Astrocyte (in vitro differentiated cells and primary cell): ENCODE measurements around the gene TNFRSF19. TPM values are rescaled to one million over a fixed set of nuclear protein-coding genes. Genes with fewer than 3 reads are reported as not detected.

Experiments used
- DNase-seq: peaks from one replicate; pipeline ENCODE4 v3.0.0-alpha.2; 2010; ENCODE audit warnings: low read depth
- FAIRE-seq: peaks from 2 replicates; lab custom pipeline; 2011; peaks lifted over from hg19 to GRCh38; lab: Jason Lieb, UNC
- H2AFZ ChIP-seq: 2 replicates; pipeline ENCODE4 v1.6.0; 2012; ENCODE audit warnings: low read depth, low read length, inconsistent platforms
- H3K27ac ChIP-seq: 2 replicates; pipeline ENCODE4 v1.5.1; 2011; ENCODE audit warnings: low read depth, low read length, inconsistent platforms
- H3K27me3 ChIP-seq: 2 replicates; pipeline ENCODE4 v1.6.0; 2011; ENCODE audit warnings: low read length, inconsistent platforms; ENCODE audit not compliant: insufficient read depth
- H3K36me3 ChIP-seq: 2 replicates; pipeline ENCODE4 v1.5.1; 2011; ENCODE audit warnings: low read length, inconsistent platforms; ENCODE audit not compliant: insufficient read depth
- H3K4me1 ChIP-seq: 2 replicates; pipeline ENCODE4 v1.5.1; 2011; ENCODE audit warnings: low read length, inconsistent platforms; ENCODE audit not compliant: insufficient read depth
- H3K4me2 ChIP-seq: 2 replicates; pipeline ENCODE4 v1.6.0; 2012; ENCODE audit warnings: low read length, inconsistent platforms
- H3K4me3 ChIP-seq: 2 replicates; pipeline ENCODE4 v1.5.1; 2011; ENCODE audit warnings: low read depth, mild to moderate bottlenecking, low read length, inconsistent platforms; ENCODE audit not compliant: insufficient read depth
- H3K79me2 ChIP-seq: 2 replicates; pipeline ENCODE4 v1.6.0; 2012; ENCODE audit warnings: mild to moderate bottlenecking, low read length, inconsistent platforms; ENCODE audit not compliant: insufficient read depth
- H3K9ac ChIP-seq: 2 replicates; pipeline ENCODE4 v1.6.0; 2012; ENCODE audit warnings: mild to moderate bottlenecking, low read length, inconsistent platforms
- H3K9me3 ChIP-seq: 2 replicates; pipeline ENCODE4 v1.5.1; 2012; ENCODE audit warnings: low read depth, mild to moderate bottlenecking, low read length, inconsistent platforms; ENCODE audit not compliant: insufficient read depth
- H4K20me1 ChIP-seq: 2 replicates; pipeline ENCODE4 v1.6.0; 2012; ENCODE audit warnings: low read length, inconsistent platforms; ENCODE audit not compliant: insufficient read depth
- H3K27ac Mint-ChIP-seq: one replicate; pipeline ENCODE4 v1.8.0; 2021; ENCODE audit warnings: mild to moderate bottlenecking, mixed read lengths; ENCODE audit not compliant: unreplicated experiment
- H3K27me3 Mint-ChIP-seq: one replicate; pipeline ENCODE4 v1.8.0; 2021; ENCODE audit warnings: low read depth, mixed read lengths; ENCODE audit not compliant: unreplicated experiment
- H3K36me3 Mint-ChIP-seq: one replicate; pipeline ENCODE4 v1.8.0; 2021; ENCODE audit warnings: low read depth, mixed read lengths; ENCODE audit not compliant: unreplicated experiment
- H3K4me1 Mint-ChIP-seq: one replicate; pipeline ENCODE4 v1.8.0; 2021; ENCODE audit warnings: low read depth, mixed read lengths; ENCODE audit not compliant: unreplicated experiment
- H3K4me3 Mint-ChIP-seq: one replicate; pipeline ENCODE4 v1.8.0; 2021; ENCODE audit warnings: mild to moderate bottlenecking, moderate library complexity, mixed read lengths; ENCODE audit not compliant: unreplicated experiment
- H3K9me3 Mint-ChIP-seq: one replicate; pipeline ENCODE4 v1.8.0; 2021; ENCODE audit warnings: mild to moderate bottlenecking, mixed read lengths; ENCODE audit not compliant: unreplicated experiment
- EZH2 ChIP-seq: IDR thresholded peaks from 2 replicates; pipeline ENCODE4 v1.6.1; 2012; ENCODE audit warnings: mild to moderate bottlenecking, low read length, inconsistent platforms; ENCODE audit not compliant: insufficient read depth
- total RNA-seq: library from RNA; stranded (reverse); gene quantifications from 2 replicates; pipeline ENCODE4 v1.2.1, GENCODE V29; 2021
- TF ChIP-seq, protein P1 (sequence below): IDR thresholded peaks from 2 replicates; pipeline ENCODE4 v1.5.1; 2011; ENCODE audit warnings: low read depth, mild to moderate bottlenecking, inconsistent platforms, low read length, moderate library complexity; ENCODE audit not compliant: insufficient read depth

The TNFRSF19 gene
- total RNA-seq, 1 donor from 2014 or later, result 27.8 TPM

DNA sequence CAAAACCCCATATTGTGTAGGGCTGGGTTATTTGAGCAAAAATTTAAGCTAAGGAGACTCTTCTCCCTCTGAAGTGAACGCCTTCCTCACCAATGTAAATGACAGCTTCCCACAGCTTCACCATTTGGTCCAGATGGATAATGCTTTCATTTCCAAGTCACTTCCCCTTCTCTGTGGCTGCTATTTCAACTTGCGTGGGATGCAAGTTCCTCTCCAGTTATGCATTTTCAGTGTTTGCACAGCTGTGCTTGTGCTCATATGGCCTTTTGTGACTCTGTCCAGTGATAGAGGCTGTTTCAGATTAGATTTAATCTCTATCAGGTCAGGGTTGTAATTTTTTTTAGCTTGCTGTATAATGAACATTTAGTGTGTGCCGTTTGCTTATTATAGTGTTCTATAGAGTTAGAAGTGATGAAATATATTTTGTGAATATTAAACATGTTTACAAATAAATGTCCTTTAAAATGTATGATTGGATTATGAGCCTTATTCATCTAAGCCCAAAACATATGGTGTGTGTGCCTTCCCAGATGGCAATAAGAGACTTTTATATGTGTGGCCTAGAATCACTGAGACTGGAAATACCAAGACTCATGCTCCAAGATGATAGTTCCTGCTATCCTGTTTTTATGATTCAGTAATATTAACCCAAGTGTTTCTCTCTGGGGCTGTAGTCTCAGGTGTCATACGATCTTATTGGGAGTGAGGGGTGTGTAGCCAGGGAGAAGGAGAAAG, 86.6 kb downstream of the TNFRSF19 start:
- Histone ChIP-seq H3K4me1 (peaks cover 47% of the 10 kb centered on the region), H3K27ac (peak overlapping the region; percentile 86), H4K20me1 (no peaks in the 10 kb centered on the region), H2AFZ (no peak overlapping the region), H3K79me2 (peaks cover 4% of the 10 kb centered on the region), H3K9me3 (no peaks in the 10 kb centered on the region), H3K4me3 (peak overlapping the region; percentile 4), H3K36me3 (peaks cover 11% of the 10 kb centered on the region), H3K27me3 (no peaks in the 10 kb centered on the region), H3K9ac (peak overlapping the region; percentile 58), H3K4me2 (peak overlapping the region; percentile 59)
- FAIRE-seq (no peak), DNase-seq (peak; percentile 96)
- Mint-ChIP-seq H3K27ac (peak overlapping the region; percentile 48), H3K36me3 (peaks cover 19% of the 10 kb centered on the region), H3K9me3 (peaks cover 9% of the 10 kb centered on the region), H3K4me1 (peaks cover 50% of the 10 kb centered on the region), H3K27me3 (no peaks in the 10 kb centered on the region), H3K4me3 (no peak overlapping the region)
- no peak for TF ChIP-seq EZH2
- TF ChIP-seq, protein P1, sequence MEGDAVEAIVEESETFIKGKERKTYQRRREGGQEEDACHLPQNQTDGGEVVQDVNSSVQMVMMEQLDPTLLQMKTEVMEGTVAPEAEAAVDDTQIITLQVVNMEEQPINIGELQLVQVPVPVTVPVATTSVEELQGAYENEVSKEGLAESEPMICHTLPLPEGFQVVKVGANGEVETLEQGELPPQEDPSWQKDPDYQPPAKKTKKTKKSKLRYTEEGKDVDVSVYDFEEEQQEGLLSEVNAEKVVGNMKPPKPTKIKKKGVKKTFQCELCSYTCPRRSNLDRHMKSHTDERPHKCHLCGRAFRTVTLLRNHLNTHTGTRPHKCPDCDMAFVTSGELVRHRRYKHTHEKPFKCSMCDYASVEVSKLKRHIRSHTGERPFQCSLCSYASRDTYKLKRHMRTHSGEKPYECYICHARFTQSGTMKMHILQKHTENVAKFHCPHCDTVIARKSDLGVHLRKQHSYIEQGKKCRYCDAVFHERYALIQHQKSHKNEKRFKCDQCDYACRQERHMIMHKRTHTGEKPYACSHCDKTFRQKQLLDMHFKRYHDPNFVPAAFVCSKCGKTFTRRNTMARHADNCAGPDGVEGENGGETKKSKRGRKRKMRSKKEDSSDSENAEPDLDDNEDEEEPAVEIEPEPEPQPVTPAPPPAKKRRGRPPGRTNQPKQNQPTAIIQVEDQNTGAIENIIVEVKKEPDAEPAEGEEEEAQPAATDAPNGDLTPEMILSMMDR, result no peak

DNA sequence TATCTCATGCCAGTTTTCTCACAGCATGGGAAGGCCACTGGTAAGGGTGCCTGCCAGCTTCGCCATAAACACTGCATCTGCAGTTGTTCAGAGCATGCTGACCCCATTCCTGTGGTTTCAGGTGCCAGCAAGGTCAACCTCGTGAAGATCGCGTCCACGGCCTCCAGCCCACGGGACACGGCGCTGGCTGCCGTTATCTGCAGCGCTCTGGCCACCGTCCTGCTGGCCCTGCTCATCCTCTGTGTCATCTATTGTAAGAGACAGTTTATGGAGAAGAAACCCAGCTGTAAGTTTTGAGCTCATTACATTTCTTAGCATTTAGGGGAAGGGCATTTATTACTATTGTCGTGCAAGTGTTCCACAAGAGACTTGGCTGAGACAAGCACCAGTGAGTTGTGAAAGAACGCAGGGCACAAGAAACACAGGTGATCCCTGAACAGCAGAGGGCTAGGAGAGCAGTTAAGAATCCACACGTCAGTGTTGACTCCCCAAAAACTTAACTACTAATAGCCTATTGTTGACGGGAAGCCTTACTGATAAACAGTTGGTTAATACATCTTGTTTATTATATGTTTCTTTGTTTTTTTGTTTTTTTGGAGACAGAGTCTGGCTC, 88.8 kb downstream of the TNFRSF19 start:
- DNase-seq (no peak), FAIRE-seq (no peak)
- Mint-ChIP-seq H3K9me3 (peaks cover 16% of the 10 kb centered on the region), H3K27me3 (no peaks in the 10 kb centered on the region), H3K4me1 (peaks cover 28% of the 10 kb centered on the region), H3K4me3 (no peak overlapping the region), H3K36me3 (peaks cover 19% of the 10 kb centered on the region), H3K27ac (no peak overlapping the region)
- Histone ChIP-seq H3K4me2 (no peak overlapping the region), H3K27me3 (no peaks in the 10 kb centered on the region), H3K9me3 (no peaks in the 10 kb centered on the region), H2AFZ (no peak overlapping the region), H3K27ac (no peak overlapping the region), H3K79me2 (peaks cover 4% of the 10 kb centered on the region), H3K4me1 (peaks cover 31% of the 10 kb centered on the region), H4K20me1 (no peaks in the 10 kb centered on the region), H3K9ac (no peak overlapping the region), H3K36me3 (peaks cover 11% of the 10 kb centered on the region), H3K4me3 (no peak overlapping the region)
- TF ChIP-seq EZH2, result no peak
- TF ChIP-seq, protein P1, result no peak

DNA sequence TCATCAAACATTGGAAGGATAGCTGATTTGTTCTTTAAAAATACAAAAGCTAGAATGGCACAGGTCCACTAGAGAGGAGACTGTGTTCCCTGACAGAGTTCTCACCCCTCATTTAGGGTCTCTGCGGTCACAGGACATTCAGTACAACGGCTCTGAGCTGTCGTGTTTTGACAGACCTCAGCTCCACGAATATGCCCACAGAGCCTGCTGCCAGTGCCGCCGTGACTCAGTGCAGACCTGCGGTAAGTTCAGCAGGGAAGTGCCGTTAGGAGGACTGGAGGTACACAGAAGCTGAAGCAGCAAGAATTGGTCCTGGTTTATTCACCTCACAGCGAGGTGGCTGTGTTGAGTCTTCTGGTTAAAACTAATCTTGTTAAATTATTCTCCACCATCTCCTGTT, 90.0 kb downstream of the TNFRSF19 start:
- TF ChIP-seq, protein P1, result no peak
- TF ChIP-seq EZH2, result no peak
- Histone ChIP-seq H3K79me2 (peaks cover 4% of the 10 kb centered on the region), H3K4me2 (no peak overlapping the region), H3K4me1 (peaks cover 20% of the 10 kb centered on the region), H3K4me3 (no peak overlapping the region), H3K27ac (no peak overlapping the region), H3K9ac (no peak overlapping the region), H2AFZ (no peak overlapping the region), H4K20me1 (no peaks in the 10 kb centered on the region), H3K27me3 (no peaks in the 10 kb centered on the region), H3K9me3 (no peaks in the 10 kb centered on the region), H3K36me3 (peaks cover 14% of the 10 kb centered on the region)
- no peak for FAIRE-seq
- Mint-ChIP-seq H3K36me3 (peaks cover 19% of the 10 kb centered on the region), H3K4me3 (no peak overlapping the region), H3K4me1 (peaks cover 18% of the 10 kb centered on the region), H3K9me3 (peaks cover 16% of the 10 kb centered on the region), H3K27ac (no peak overlapping the region), H3K27me3 (no peaks in the 10 kb centered on the region)
- no peak for DNase-seq
